Fibroblast of skin of left biceps (primary cell): ENCODE results near the gene CHD2.
"Not testable (repeated sequence)": the region's sequence is repeated elsewhere in the genome, so short reads cannot be mapped to it uniquely, and the experiment has no call there.

Experiments used
- DNase-seq, 2 experiments: peaks; one replicate each; pipeline ENCODE4 v3.0.0-alpha.2; 2013; ENCODE audit warnings: low read depth in 2 of 2

CHD2 gene

GRCh38 chr15:93048759-93049161, 148.6 kb downstream of the CHD2 start:
- DNase-seq = no peak

GRCh38 chr15:93049233-93049632, 149.1 kb downstream of the CHD2 start:
- DNase-seq = no peak

DNA sequence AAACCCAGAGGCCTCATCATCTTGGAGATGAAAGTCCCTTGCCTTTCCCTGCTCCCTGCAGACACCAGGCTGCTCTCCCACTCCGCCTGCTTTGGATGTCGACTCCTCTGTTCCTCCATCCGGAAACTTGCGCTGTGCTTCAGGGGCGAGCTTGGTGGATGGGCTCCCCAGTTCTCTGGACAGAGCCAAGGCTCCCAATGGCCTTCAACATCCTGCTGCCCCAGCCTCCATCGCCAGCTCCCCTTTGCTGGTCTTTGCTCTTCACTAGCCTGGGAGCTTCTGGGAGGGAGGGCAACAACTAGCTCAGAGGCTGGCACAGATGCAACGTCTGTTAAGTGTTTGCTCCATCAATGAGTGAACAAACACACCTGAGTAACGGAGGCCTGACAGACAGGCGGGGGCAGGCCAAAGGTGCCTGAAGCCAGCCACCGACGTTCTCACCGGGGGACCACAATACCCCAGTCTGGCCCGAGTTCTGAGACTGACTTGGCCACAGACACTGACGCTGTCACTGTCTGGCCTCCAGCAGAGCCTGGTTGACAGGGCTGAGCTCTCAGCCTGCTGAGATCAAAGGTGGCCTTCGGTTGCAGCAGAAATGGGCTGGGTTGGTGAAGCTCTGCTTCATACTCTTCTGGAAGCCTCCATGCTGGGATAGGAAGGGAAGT, 149.9 kb downstream of the CHD2 start:
- no peak for DNase-seq

DNA sequence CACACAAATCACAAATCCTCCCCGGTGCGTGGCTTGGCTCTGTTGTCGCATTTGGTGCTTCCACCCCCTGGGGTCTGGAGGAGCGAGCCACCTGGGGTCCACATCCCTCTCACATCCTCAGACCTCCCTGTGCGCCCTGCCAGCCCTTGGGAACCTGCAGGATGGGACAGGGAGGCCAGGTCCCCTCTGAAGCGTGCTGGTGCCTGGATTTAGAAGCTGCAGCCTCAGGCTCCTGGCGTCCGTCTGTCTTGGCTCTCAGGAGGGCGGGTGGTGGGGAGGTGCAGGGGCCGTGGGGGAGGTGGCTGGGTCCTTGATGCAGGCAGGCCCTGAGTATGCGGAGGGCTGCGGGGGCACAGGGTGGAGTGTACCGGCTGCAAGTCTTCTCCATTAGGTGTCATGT, 150.5 kb downstream of the CHD2 start:
- DNase-seq = no peak

GRCh38 chr15:93051236-93052089, 151.3 kb downstream of the CHD2 start:
- DNase-seq = no peak

- no peak for DNase-seq
Measured at GRCh38 chr15:93052090-93052879, 152.2 kb downstream of the CHD2 start.

DNA sequence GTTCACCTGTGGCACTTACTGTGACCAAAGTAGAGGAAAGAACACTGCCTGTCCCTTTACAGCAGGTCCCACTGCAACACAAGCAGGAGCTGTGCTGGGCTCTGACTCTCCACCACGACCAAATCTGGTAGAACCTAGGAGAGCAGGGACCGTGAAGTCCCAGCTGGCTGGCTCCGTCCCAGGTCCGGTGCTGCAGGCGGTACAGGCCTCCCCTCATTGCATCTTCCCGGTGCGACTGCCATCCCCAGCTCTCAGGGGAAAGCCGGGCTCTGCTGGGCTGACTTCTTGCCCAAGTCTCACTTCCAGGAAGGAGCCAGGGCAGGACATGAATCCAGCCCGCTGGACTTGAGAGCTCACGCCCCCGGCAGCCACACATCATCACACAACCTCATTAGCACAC, 155.1 kb downstream of the CHD2 start:
- DNase-seq = no peak

DNA sequence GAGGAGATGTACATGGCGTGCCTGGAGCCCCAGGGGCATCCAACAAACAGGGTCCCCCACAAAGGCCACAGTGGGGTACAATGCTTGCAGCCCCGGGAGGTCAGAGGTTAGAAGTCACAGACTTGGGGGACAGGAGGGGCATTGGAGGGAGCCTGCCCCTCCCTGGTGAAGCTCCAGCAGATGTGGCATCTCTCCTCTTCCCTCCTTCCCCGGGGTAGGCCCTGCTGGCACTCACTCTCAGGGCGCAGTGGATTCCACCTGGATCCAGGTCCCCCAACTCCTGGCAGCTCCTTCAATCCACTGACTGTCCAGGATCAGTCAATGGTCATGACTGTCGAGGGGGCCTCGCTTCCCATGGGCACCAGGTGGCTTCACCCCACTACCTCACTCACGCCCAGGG, 156.7 kb downstream of the CHD2 start:
- DNase-seq = no peak

GRCh38 chr15:93057618-93058017, 157.5 kb downstream of the CHD2 start:
- no peak for DNase-seq

DNA sequence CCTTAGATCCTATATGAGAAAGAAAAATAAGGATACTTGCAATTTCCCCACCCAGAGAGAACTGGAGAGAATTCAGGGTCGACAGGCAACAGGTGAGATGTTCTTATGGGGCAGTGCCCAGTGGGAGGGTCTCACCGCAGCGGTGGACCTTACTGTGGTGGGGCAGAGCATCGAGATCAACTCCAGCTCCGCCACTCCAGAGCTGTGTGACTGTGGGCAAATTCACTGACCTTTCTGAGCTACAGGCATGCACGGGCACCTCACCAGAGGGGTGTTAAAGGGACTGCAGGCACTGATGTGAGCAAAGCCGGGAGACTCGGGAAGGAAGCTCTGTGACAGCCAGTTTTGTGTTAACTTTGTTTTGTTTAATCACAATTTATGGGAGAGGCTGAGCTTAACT, 158.0 kb downstream of the CHD2 start:
- DNase-seq = no peak

DNA sequence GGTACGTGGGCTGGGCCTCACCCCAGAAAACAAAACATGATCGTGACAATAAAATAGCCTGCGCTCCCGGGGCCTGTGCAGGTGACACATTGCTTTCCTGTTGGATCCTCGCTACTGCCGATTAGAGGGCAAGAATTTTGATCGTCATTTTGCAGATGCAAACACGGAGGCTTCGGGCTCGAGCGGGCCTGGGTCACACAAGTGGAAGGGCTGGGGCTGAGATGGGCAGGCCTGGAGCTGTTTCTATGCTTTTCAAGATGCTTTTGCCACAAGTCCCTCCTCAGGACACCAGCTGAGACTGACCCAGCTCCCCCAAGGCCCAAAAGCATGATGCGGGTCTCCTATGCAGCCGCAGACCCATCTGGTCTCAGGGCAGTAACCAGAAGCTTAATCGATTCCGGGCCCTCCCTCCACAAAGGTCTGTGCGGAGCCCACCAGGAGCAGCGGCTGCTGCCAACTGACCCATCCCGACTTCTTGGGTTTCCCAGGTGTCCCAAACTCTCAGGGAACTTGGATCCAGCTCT, 158.8 kb downstream of the CHD2 start:
- no peak for DNase-seq

GRCh38 chr15:93059442-93059841, 159.3 kb downstream of the CHD2 start:
- DNase-seq = no peak

DNA sequence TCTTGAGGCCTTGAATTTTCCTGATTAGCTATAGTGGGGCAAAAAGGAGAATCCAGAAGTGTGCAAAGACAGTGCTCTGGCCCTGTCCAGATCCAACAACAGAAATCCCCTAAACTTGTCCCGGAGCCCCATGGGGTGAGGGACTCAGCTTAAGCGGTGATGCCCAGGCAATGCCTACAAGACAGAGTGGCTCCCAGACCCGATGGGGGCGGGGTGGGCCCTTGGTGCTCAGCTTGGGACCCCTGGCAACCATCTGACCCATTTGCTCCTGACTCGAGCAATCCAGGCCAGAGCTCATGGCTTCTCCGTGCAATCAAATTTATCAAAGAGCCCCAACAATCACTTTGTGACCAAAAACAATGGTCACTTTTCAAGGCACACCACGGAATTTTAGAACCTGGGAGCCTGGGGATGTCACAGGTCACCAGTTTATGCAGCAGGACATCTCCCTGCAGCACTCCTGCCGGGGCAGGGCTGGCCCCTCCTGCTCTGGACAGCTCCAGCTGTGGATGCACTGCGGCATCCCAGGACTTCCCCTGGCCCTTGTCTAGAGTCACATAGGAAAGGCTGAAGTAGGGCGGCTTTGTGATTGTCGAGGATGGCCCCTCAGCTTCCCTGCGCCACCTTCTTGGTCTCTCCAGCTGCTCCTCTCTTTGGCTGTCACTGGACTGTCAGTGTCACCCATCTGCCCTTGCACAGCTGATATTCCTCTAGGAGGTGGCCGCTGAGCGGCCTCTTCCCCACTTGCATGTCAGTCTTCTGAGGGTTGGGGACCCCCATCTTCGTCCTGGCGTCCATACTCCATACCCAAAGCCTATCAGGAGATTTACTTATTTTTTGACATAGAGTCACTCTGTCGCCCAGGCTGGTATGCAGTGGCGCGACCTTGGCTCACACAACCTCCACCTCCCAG, 160.5 kb downstream of the CHD2 start:
- DNase-seq = no peak

GRCh38 chr15:93062628-93063261, 162.6 kb downstream of the CHD2 start:
- DNase-seq = not testable (repeated sequence)

- DNase-seq = no peak
Measured at GRCh38 chr15:93063262-93063671, 163.1 kb downstream of the CHD2 start.

DNA sequence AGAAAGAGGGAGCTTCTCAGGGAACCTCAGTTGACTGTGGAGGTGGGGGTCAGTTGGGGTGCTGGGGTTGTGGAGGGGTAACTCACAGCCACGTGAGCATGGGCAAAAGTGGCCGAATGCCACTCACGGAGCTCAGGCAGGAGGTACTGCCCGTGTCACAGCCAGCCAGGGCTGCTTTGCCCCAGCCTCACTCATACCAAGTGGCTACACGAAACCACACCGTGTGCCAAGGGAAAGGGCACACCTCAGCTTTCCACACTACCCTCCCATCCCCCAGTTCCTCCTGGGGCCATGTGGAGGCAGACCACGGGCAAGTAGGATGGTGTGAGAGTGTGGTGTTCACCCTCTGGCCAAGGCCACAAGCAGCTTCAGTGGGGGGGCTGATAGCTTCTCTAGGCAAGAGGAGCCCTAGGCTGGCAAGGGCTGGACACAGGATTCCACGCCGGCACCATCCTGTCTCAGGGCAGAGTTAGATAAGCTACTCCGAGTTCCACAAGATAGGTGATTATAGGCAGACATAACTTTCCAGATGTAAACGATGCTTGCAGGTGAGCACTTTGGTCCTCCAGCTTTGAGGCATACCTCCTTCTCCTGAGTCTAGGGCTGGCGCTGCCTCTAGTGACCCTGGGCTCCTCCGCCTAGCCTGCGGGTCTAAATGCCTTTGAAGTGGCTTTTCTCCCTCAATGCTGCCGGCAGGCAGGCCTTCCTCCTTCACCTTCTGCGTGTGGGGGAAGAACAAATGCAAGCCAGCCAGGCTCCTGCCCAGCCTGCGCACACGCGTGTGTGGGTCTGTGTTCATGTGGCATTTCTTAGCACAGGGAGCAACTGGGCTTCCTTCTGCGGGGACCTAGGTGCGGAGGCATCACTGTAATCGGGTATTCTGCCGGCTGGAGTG, 163.9 kb downstream of the CHD2 start:
- no peak for DNase-seq

GRCh38 chr15:93065641-93066045, 165.5 kb downstream of the CHD2 start:
- no peak for DNase-seq

DNA sequence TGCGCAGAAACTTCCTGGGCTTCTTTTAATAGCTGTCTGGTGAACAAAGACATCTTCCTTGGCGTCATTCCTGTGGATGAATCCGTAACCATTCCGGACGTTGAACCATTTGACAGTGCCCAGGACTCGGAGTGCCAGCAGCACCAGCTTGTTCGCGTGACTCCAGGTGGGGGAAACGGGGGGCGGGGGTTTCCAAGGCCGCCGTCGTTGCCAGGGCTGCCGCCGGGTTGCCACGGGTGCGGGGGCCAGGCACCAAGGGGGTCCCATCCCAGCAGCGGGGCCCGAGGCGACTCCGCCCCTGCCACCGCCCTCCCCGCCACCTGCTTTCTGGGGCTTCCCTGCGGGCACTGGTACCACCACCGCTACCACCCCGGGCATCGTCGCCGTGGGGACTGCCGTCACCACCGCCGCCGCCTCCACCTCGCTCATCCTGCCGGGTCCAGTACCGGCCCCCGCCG, 166.1 kb downstream of the CHD2 start:
- no peak for DNase-seq

DNA sequence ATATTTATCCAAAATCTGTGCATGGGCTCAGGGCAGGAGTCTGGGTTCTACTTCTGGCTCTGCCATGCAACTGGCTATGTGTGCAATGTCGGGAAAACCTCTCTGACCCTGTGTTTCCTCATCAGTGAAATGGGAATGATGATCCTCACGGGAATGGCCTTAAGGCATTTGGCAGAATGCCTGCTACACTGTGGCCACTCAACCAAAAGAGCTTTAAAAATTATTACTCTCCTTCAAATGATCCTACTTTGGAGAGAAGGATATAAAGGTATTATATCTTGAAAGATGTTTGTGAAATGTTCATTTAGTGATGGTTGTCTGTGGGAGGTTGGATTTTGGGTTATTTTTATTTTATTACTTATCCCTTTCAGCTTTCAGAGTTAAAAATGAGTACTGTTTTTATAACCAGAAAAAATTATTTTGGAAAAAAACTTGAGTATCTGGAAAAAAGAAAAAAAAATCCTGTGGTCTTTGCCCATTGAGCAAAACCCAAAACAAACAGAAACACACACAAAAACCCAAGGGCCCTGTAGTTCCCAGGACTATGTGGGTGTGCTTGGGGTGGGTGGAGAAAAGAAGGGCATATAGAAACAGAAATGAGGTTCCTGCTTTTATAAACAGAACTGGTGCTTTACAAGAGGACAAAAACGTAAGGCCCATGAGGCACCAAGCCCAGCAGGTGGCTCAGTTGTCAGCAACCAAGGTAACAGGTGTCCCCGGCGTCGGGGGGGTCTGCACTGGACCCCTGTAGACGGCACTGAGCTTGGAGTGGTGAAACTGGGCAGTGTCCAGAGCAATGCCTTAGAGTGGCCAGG, 166.9 kb downstream of the CHD2 start:
- no peak for DNase-seq
